H7 (cell line): ENCODE data around the gene TRPC4AP. TPM values are rescaled to one million over a fixed set of nuclear protein-coding genes. Genes with fewer than 3 reads are reported as not detected.
"Not testable (repeated sequence)": the region's sequence is repeated elsewhere in the genome, so short reads cannot be mapped to it uniquely, and the experiment has no call there.

Source experiments
- DNase-seq: peaks from one replicate; pipeline ENCODE4 v3.0.0; 2012
- H3K27me3 ChIP-seq: 2 replicates; pipeline ENCODE4 v1.6.0; 2011; ENCODE audit warnings: mild to moderate bottlenecking, low read length; ENCODE audit not compliant: control insufficient read depth, insufficient read depth
- H3K36me3 ChIP-seq: replicated peaks from 2 replicates; pipeline ENCODE4 v1.5.1; 2011; ENCODE audit warnings: low read length; ENCODE audit not compliant: control insufficient read depth, insufficient read depth
- H3K4me3 ChIP-seq: 2 replicates; pipeline ENCODE4 v1.5.1; 2011; ENCODE audit warnings: low read depth, mild to moderate bottlenecking, control low read depth, low read length, moderate library complexity; ENCODE audit not compliant: insufficient read depth
- total RNA-seq: library from RNA; depleted of rRNA; stranded (reverse); fragments of >200 nt; shearing (Covaris generic); gene quantifications from 2 replicates; pipeline ENCODE4 v1.2.3, GENCODE V29; 2014

The TRPC4AP gene
- total RNA-seq, 1 experiment from 2014 or later: 63.8 TPM

GRCh38 chr20:35055445-35056276, 36.9 kb downstream of the TRPC4AP start:
- DNase-seq: no peak
- peaks cover 1% of the 10 kb centered on the region for H3K36me3 ChIP-seq

GRCh38 chr20:35054814-35055213, 37.8 kb downstream of the TRPC4AP start:
- Histone ChIP-seq H3K27me3 (no peaks in the 10 kb centered on the region), H3K4me3 (no peak overlapping the region), H3K36me3 (peaks cover 5% of the 10 kb centered on the region)
- DNase-seq: no peak

More at GRCh38 chr20:35055445-35056276, 36.9 kb downstream of the TRPC4AP start:
- H3K4me3 ChIP-seq: no peak overlapping the region
- H3K27me3 ChIP-seq: no peaks in the 10 kb centered on the region

- peaks cover 15% of the 10 kb centered on the region for H3K36me3 ChIP-seq
- H3K27me3 ChIP-seq, H3K4me3 ChIP-seq, DNase-seq: not testable (repeated sequence)
These were observed 40.0 kb downstream of the TRPC4AP start for GRCh38 chr20:35052616-35053015.

GRCh38 chr20:35049776-35050352, 42.7 kb downstream of the TRPC4AP start:
- Histone ChIP-seq H3K36me3 (peaks cover 15% of the 10 kb centered on the region), H3K4me3 (no peak overlapping the region), H3K27me3 (no peaks in the 10 kb centered on the region)
- DNase-seq: no peak

GRCh38 chr20:35048739-35049138, 43.9 kb downstream of the TRPC4AP start:
- Histone ChIP-seq H3K4me3 (no peak overlapping the region), H3K36me3 (peaks cover 16% of the 10 kb centered on the region), H3K27me3 (no peaks in the 10 kb centered on the region)
- DNase-seq: no peak

GRCh38 chr20:35042268-35042667, 50.3 kb downstream of the TRPC4AP start:
- no peaks in the 10 kb centered on the region for H3K27me3 ChIP-seq
- no peak overlapping the region for H3K4me3 ChIP-seq
- DNase-seq: no peak
- H3K36me3 ChIP-seq: peaks cover 13% of the 10 kb centered on the region

DNA sequence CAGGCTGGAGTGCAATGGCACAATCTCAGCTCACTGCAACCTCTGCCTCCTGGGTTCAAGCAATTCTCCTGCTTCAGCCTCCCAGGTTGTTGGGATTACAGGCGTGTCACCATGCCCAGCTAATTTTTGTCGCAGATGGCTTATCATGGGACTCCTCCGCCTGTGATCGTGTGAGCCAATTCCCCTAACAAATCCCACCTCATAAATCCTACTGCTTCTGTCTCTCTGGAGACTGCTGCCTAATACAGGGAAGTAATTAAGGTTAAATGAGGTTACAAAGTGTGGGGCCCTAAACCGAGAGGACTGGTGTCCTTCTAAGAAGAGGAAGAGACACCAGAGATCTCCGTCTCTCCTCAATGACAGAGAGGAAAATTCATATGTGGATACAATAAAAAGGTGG, 52.0 kb downstream of the TRPC4AP start:
- H3K27me3 ChIP-seq: no peaks in the 10 kb centered on the region
- H3K4me3 ChIP-seq: no peak overlapping the region
- peaks cover 13% of the 10 kb centered on the region for H3K36me3 ChIP-seq
- no peak for DNase-seq

DNA sequence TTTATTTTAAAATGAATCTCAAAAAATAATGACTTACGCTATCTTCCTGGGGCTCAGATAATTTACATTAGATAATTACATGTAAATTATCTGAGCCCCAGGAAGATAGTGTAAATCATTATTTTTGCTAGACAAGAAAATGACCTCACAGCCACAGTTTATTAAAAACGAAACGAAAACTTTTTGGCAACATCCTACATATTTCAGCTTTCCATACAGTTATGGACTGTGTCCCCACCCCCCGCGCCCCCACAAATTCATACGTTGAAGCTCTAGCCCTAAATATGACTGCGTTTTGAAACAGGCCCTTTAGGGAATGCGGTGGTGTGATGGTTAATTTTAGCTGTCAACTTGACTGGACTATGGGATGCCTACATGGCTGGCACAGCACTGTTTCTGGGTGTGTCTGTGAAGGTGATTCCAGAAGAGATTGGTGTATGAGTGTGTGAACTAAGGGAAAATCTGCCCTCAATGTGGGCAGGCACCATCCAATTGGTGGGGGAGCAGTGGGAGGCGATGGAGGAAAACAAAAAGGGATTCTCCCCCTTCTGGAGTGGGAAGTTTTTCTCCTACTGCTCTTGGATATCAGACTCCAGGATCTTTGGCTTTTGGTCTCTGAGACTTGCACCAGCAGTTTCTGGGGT, 52.6 kb downstream of the TRPC4AP start:
- no peak for DNase-seq
- Histone ChIP-seq H3K27me3 (no peaks in the 10 kb centered on the region), H3K36me3 (peaks cover 15% of the 10 kb centered on the region), H3K4me3 (no peak overlapping the region)

DNA sequence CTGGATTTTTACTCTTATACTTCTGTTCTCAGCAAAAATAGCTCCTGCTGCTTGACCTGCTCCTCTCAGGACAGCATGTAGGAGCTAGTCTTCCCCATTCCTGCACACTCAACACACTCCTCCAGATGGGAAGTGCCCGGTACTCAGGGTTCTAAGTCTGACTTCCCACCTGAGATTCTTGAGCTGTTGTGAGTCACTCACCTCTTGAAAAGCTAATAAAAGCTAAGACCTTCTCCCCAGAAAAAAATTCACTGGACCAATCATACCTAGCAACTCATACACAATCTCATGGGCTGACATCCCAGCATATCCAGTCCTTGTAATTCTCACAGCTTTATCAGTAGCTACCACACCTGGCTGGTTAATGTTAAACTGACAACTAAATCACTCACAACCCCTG, 53.5 kb downstream of the TRPC4AP start:
- no peak overlapping the region for H3K4me3 ChIP-seq
- peaks cover 22% of the 10 kb centered on the region for H3K36me3 ChIP-seq
- H3K27me3 ChIP-seq: no peaks in the 10 kb centered on the region
- no peak for DNase-seq

GRCh38 chr20:35034145-35034544, 58.5 kb downstream of the TRPC4AP start:
- H3K36me3 ChIP-seq: peaks cover 18% of the 10 kb centered on the region

DNA sequence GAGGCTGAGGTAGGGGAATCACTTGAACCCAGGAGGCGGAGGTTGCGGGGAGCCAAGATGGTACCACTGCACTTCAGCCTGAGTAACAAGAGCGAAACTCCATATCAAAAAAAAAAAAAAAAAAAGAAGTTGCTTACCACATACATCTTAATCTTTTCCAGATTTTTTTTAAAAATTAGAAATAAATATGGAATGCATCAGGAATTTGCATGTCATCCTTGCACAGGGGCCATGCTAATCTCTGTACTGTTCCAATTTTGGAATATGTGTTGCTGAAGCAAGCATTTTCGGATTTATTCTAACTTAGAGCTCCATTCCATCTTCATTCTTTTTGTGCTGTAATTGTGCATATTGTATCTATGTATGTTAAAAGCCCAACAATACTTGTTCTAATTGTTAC, 62.5 kb downstream of the TRPC4AP start:
- no peak for DNase-seq
- no peak overlapping the region for H3K4me3 ChIP-seq
- peaks cover 18% of the 10 kb centered on the region for H3K36me3 ChIP-seq
- no peaks in the 10 kb centered on the region for H3K27me3 ChIP-seq

More at GRCh38 chr20:35034145-35034544, 58.5 kb downstream of the TRPC4AP start:
- no peak for DNase-seq
- Histone ChIP-seq H3K4me3 (no peak overlapping the region), H3K27me3 (no peaks in the 10 kb centered on the region)

DNA sequence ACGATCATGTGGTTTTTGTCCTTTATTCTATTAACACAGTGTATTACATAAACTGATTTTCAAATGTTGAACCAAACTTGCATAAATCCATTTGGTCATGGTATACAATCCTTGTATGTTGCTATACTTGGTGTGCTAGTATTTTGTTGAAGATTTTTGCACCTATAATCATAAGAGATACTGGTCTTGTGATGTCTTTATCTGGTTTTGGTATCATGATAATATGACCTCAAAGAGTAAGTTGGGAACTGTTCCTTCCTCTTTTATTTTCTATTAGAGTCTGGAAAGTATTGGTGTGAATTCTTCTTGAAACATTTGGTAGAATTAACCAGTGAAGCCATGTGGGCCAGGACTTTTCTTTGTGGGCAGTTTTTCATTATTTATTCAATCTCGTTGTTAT, 65.3 kb downstream of the TRPC4AP start:
- Histone ChIP-seq H3K27me3 (no peaks in the 10 kb centered on the region), H3K36me3 (peaks cover 9% of the 10 kb centered on the region), H3K4me3 (no peak overlapping the region)
- DNase-seq: no peak

- Histone ChIP-seq H3K36me3 (peaks cover 22% of the 10 kb centered on the region), H3K4me3 (no peak overlapping the region)
These were observed 67.5 kb downstream of the TRPC4AP start for GRCh38 chr20:35025116-35025515.

GRCh38 chr20:35023624-35024023, 69.0 kb downstream of the TRPC4AP start:
- peaks cover 24% of the 10 kb centered on the region for H3K36me3 ChIP-seq
- H3K27me3 ChIP-seq: no peaks in the 10 kb centered on the region
- H3K4me3 ChIP-seq: no peak overlapping the region
- no peak for DNase-seq

More at GRCh38 chr20:35025116-35025515, 67.5 kb downstream of the TRPC4AP start:
- no peaks in the 10 kb centered on the region for H3K27me3 ChIP-seq
- DNase-seq: no peak

GRCh38 chr20:35021831-35022230, 70.8 kb downstream of the TRPC4AP start:
- DNase-seq: no peak
- Histone ChIP-seq H3K27me3 (no peaks in the 10 kb centered on the region), H3K4me3 (no peak overlapping the region), H3K36me3 (peaks cover 28% of the 10 kb centered on the region)
